ENCODE data around the gene BUD31.

GRCh38 chr7:99410635-99411034 is 1.9 kb downstream of the BUD31 start:
- no peak for TF ChIP-seq POU5F1 (IDR thresholded peaks at IDR 0.05; ENCODE audit: low read depth, low read length)
- TF ChIP-seq, protein P1, sequence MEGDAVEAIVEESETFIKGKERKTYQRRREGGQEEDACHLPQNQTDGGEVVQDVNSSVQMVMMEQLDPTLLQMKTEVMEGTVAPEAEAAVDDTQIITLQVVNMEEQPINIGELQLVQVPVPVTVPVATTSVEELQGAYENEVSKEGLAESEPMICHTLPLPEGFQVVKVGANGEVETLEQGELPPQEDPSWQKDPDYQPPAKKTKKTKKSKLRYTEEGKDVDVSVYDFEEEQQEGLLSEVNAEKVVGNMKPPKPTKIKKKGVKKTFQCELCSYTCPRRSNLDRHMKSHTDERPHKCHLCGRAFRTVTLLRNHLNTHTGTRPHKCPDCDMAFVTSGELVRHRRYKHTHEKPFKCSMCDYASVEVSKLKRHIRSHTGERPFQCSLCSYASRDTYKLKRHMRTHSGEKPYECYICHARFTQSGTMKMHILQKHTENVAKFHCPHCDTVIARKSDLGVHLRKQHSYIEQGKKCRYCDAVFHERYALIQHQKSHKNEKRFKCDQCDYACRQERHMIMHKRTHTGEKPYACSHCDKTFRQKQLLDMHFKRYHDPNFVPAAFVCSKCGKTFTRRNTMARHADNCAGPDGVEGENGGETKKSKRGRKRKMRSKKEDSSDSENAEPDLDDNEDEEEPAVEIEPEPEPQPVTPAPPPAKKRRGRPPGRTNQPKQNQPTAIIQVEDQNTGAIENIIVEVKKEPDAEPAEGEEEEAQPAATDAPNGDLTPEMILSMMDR (IDR thresholded peaks at IDR 0.05; ENCODE audit: control extremely low read depth in 1 of 3, insufficient read depth in 1 of 3, low read depth in 1 of 3, low read length in 3 of 3) = no peak
- TF ChIP-seq POLR2AphosphoS5 (IDR thresholded peaks at IDR 0.05; ENCODE audit: low read depth, low read length) = no peak
- no peak for TF ChIP-seq EZH2 (IDR thresholded peaks at IDR 0.05; ENCODE audit: low read depth, low read length, severe bottlenecking)
- TF ChIP-seq POLR2A (IDR thresholded peaks at IDR 0.05; ENCODE audit: control extremely low read depth in 1 of 2, low read depth in 2 of 2, low read length in 2 of 2) = no peak
- TF ChIP-seq EP300 (IDR thresholded peaks at IDR 0.05; ENCODE audit: borderline replicate concordance in 1 of 2, low read depth in 2 of 2, low read length in 2 of 2) = no peak
- no peak for TF ChIP-seq MAFK (IDR thresholded peaks at IDR 0.05; ENCODE audit: low read depth, low read length)
- no peak for TF ChIP-seq NRF1 (IDR thresholded peaks at IDR 0.05; ENCODE audit: low read depth, low read length)
